Vagina (tissue), 2 donors: Measurements from ENCODE around the gene MYO1G. TPM values are rescaled to one million over a fixed set of nuclear protein-coding genes. Genes with fewer than 3 reads are reported as not detected.

Experiments used
- DNase-seq, 2 donors: peaks; one replicate each; pipeline ENCODE4 v3.0.0-alpha.2; 2017; ENCODE audit errors: extremely low spot score in 2 of 2
- H3K27ac ChIP-seq: fragments of 200-600 bp; sonication (generic); one replicate; pipeline ENCODE4 v1.5.1; 2019
- H3K27me3 ChIP-seq: fragments of 200-600 bp; sonication (generic); one replicate; pipeline ENCODE4 v1.5.1; 2019
- H3K36me3 ChIP-seq, 2 donors: fragments of 200-600 bp; sonication (generic); one replicate each; pipeline ENCODE4 v1.5.1; 2017 to 2019
- H3K4me1 ChIP-seq: fragments of 200-600 bp; sonication (generic); one replicate; pipeline ENCODE4 v1.5.1; 2019
- H3K4me3 ChIP-seq, 2 donors: fragments of 200-600 bp; sonication (generic); 1 replicate in 1 of 2; 2 replicates in 1 of 2; pipeline ENCODE4 v1.5.1; 2016 to 2019
- H3K9me3 ChIP-seq: fragments of 200-600 bp; sonication (generic); one replicate; pipeline ENCODE4 v1.5.1; 2019
- CTCF ChIP-seq, 3 experiments: fragments of 450-650 bp in 2 of 3; fragments of 200-600 bp in 1 of 3; sonication (generic) in 1 of 3; IDR thresholded peaks; one replicate each; pipeline ENCODE4 v1.5.1; 2017 to 2019; ENCODE audit warnings: antibody characterized with exemption in 3 of 3, mild to moderate bottlenecking in 2 of 3, moderate library complexity in 2 of 3
- POLR2A ChIP-seq, 2 donors: fragments of 450-650 bp; IDR thresholded peaks; one replicate each; pipeline ENCODE4 v1.6.1; 2017; ENCODE audit warnings: antibody characterized with exemption in 2 of 2, mild to moderate bottlenecking in 2 of 2, moderate library complexity in 2 of 2
- POLR2AphosphoS5 ChIP-seq, 2 donors: sonication (generic); formaldehyde crosslinking; IDR thresholded peaks; one replicate each; pipeline ENCODE4 v1.9.0; 2017; ENCODE audit warnings: antibody characterized with exemption in 2 of 2, mild to moderate bottlenecking in 2 of 2, low read depth in 1 of 2; ENCODE audit not compliant: insufficient read depth in 1 of 2
- intact Hi-C: fragments of 100-400 bp; cut with DNase I; formaldehyde crosslinking; loops from one replicate; pipeline ENCODE4 v1.15.1; 2023
- total RNA-seq: library from RNA; depleted of rRNA; stranded (reverse); fragments of >200 nt; gene quantifications from one replicate; pipeline ENCODE4 v1.2.3, GENCODE V29; 2016

Gene MYO1G
- total RNA-seq, 1 donor from 2014 or later: 5.2 TPM

- intact Hi-C loops: no loop called here
- H3K36me3 ChIP-seq: no peaks in the 10 kb centered on the region
- no peaks in the 10 kb centered on the region for H3K27me3 ChIP-seq
- H3K27ac ChIP-seq: no peak overlapping the region
- TF ChIP-seq CTCF (IDR thresholded peaks at IDR 0.05): no peak
- TF ChIP-seq POLR2AphosphoS5 (IDR thresholded peaks at IDR 0.05; ENCODE audit: insufficient read depth in 1 of 2, low read depth in 1 of 2): no peak
- no peak for TF ChIP-seq POLR2A (IDR thresholded peaks at IDR 0.05)
- no peaks in the 10 kb centered on the region for H3K4me1 ChIP-seq
- DNase-seq: no peak
- no peaks in the 10 kb centered on the region for H3K9me3 ChIP-seq
- H3K4me3 ChIP-seq: no peak overlapping the region
Measured at GRCh38 chr7:44970523-44971051, 8.2 kb downstream of the MYO1G start.

GRCh38 chr7:44969701-44970522 lies 8.9 kb downstream of the MYO1G start:
- no peak overlapping the region for H3K27ac ChIP-seq
- H3K4me3 ChIP-seq: no peak overlapping the region
- intact Hi-C loops: no loop called here
- H3K4me1 ChIP-seq: no peaks in the 10 kb centered on the region
- no peaks in the 10 kb centered on the region for H3K9me3 ChIP-seq
- H3K36me3 ChIP-seq: no peaks in the 10 kb centered on the region
- TF ChIP-seq POLR2A (IDR thresholded peaks at IDR 0.05): no peak
- TF ChIP-seq POLR2AphosphoS5 (IDR thresholded peaks at IDR 0.05; ENCODE audit: insufficient read depth in 1 of 2, low read depth in 1 of 2): no peak
- TF ChIP-seq CTCF (IDR thresholded peaks at IDR 0.05): no peak
- H3K27me3 ChIP-seq: no peaks in the 10 kb centered on the region
- DNase-seq: no peak

GRCh38 chr7:44969049-44969700 lies 9.6 kb downstream of the MYO1G start:
- no peaks in the 10 kb centered on the region for H3K36me3 ChIP-seq
- no peak for DNase-seq
- H3K27me3 ChIP-seq: no peaks in the 10 kb centered on the region
- no peaks in the 10 kb centered on the region for H3K4me1 ChIP-seq
- intact Hi-C loops: no loop called here
- TF ChIP-seq POLR2AphosphoS5 (IDR thresholded peaks at IDR 0.05; ENCODE audit: insufficient read depth in 1 of 2, low read depth in 1 of 2) (no peak), POLR2A (IDR thresholded peaks at IDR 0.05) (no peak), CTCF (IDR thresholded peaks at IDR 0.05) (no peak)
- no peak overlapping the region for H3K4me3 ChIP-seq
- H3K27ac ChIP-seq: no peak overlapping the region
- H3K9me3 ChIP-seq: no peaks in the 10 kb centered on the region

- H3K9me3 ChIP-seq: no peaks in the 10 kb centered on the region
- no peak for DNase-seq
- no peaks in the 10 kb centered on the region for H3K27me3 ChIP-seq
- no peak overlapping the region for H3K4me3 ChIP-seq
- intact Hi-C loops: no loop called here
- H3K36me3 ChIP-seq: no peaks in the 10 kb centered on the region
- TF ChIP-seq POLR2A (IDR thresholded peaks at IDR 0.05) (no peak), CTCF (IDR thresholded peaks at IDR 0.05) (no peak)
- H3K4me1 ChIP-seq: peaks cover 5% of the 10 kb centered on the region
- H3K27ac ChIP-seq: no peak overlapping the region
Measured at GRCh38 chr7:44967571-44968446, 11.0 kb downstream of the MYO1G start.
